GM12875 (cell line): ENCODE data around the gene RPL32.
A peak's percentile ranks its signal among the peaks of the same experiment; 100 is the strongest.
"Not testable (repeated sequence)": the region's sequence is repeated elsewhere in the genome, so short reads cannot be mapped to it uniquely, and the experiment has no call there.

Experiments used
- H3K4me3 ChIP-seq: one replicate; pipeline ENCODE4 v1.5.1; 2011; ENCODE audit warnings: low read depth, low read length, control low read depth
- TF ChIP-seq, protein P1 (sequence below): IDR thresholded peaks from 2 replicates; pipeline ENCODE4 v1.5.1; 2011; ENCODE audit warnings: low read depth, mild to moderate bottlenecking, control low read depth, inconsistent platforms, low read length, moderate library complexity, borderline replicate concordance; ENCODE audit not compliant: insufficient read depth

RPL32 gene

DNA sequence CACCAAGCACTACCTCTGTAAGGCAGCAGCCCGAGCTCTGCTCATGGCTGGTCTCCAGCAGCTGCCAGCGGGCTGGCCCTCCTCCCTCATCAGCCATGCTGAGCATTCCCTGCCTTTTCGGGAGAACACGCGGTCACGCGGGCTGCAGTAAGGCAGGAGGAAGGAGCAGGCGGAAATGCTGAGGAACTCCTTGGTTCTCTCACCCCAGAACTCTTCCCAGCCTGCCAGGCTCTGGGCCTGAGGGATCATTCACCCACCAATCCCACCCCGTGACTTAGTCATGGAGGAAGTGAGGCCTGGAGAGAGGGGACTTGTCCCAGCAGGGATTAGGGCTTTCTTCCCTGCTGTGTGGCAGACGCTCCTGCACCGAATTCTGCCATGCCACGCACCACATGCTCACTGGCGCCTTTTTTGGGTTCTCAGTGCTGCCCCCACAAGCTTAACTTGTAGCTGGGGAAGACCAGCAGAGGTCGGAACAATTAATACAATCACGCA is 42.9 kb upstream of the RPL32 start:
- TF ChIP-seq, protein P1, sequence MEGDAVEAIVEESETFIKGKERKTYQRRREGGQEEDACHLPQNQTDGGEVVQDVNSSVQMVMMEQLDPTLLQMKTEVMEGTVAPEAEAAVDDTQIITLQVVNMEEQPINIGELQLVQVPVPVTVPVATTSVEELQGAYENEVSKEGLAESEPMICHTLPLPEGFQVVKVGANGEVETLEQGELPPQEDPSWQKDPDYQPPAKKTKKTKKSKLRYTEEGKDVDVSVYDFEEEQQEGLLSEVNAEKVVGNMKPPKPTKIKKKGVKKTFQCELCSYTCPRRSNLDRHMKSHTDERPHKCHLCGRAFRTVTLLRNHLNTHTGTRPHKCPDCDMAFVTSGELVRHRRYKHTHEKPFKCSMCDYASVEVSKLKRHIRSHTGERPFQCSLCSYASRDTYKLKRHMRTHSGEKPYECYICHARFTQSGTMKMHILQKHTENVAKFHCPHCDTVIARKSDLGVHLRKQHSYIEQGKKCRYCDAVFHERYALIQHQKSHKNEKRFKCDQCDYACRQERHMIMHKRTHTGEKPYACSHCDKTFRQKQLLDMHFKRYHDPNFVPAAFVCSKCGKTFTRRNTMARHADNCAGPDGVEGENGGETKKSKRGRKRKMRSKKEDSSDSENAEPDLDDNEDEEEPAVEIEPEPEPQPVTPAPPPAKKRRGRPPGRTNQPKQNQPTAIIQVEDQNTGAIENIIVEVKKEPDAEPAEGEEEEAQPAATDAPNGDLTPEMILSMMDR, result no peak
- H3K4me3 ChIP-seq, result no peak overlapping the region

DNA sequence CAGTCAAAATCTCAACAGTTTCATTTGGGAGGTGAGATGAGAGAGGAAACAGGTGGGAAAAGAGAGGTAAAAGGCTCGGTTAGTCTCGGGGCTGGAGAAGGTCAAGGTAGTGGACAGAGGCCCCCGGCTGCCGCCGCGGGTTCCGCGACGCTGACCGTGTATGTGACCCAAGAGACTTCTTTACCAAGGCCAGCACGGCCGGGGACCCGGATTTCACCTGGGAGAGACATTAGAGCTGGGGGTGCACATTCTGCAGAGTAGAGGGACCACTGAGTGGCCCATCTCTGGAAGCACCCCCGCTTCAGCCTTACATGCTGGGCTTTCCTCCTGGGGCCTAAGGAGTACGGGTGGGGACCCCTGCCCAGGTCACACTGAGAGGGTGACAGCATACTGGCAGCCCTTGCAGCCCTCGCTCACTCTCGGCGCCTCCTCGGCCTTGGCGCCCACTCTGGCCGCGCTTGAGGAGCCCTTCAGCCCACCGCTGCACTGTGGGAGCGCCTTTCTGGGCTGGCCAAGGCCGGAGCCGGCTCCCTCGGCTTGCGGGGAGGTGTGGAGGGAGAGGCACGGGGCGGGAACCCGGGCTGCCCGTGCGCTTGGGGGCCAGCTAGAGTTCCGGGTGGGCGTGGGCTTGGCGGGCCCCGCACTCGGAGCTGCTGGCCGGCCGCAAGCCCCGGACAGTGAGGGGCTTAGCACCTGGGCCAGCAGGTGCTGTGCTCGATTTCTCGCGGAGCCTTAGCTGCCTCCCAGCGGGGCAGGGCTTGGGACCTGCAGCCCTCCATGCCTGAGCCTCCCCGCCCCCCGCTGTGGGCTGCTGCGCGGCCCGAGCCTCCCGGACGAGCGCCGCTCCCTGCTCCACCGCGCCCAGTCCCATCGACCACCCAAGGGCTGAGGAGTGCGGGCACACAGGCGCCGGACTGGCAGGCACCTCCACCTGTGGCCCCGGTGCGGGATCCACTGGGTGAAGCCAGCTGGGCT is 41.3 kb upstream of the RPL32 start:
- TF ChIP-seq, protein P1, result no peak
- H3K4me3 ChIP-seq, result no peak overlapping the region

DNA sequence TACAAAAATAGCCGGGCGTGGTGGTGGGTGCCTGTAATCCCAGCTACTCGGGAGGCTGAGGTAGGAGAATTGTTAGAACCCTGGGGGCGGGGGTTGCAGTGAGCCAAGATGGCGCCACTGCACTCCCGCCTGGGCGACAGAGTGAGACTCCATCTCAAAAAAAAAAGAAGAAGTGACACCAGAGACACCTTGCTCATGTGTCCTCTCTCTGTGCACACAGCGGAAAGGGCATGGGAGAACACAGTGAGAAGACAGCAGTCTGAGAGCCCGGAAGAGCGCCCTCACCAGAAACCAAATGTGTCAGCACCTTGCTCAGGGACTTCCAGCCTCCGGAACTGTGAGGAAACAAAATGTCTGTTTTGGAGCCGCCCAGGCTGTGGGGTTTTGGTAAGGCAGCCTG is 40.5 kb upstream of the RPL32 start:
- TF ChIP-seq, protein P1, result peak; percentile 38; the same call in 1 of the 2 replicates
- H3K4me3 ChIP-seq, result not testable (repeated sequence)

DNA sequence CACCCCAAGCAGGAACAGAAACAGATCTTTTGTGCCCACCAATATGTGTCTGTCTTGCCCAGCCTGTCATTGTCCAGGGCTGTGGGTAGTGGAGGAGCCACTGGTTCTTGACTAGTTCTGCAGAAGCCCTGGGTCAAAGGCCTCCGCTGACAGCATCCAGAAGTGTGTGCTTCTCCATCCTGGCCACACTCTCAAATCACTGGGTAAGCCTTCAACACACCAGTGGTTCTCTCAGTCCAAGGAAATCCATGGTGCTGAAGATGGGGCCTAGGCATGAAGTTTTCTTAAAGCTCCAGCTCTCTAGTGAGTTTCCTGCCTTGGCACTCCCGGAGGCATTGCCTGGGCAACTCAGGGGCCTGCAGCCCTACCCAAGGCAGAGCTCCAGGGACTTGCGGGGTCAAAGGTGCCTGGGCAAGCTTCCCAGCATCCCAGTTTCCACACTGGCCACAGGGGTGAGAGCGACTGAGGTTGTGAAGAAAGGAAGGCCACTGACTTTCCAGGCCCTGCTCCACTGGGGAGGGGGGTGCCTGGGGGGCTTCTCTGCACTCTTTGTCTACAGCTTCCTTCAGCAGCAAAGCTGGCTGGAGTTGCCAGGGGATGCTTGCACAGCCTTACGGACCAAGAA is 37.9 kb upstream of the RPL32 start:
- TF ChIP-seq, protein P1, result no peak
- H3K4me3 ChIP-seq, result no peak overlapping the region

DNA sequence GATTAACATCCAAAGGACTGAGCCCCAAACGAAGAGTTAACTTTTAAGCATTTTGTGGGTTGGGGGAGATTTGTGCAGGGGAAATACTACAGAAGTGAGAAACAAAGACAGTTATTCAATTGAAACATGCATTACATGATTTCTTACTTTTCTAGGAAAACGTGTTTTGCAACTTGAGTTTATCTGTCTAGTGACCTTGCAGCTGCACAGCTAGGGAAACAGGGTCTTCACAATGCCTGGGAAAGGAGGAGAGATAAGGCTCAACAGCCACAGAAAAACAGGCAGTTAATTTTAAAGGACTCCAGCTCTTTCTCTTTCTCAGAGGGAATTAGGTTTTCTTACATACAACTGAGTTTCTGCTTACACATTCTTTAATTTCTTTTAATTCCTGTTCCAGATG is 37.4 kb upstream of the RPL32 start:
- H3K4me3 ChIP-seq, result not testable (repeated sequence)

DNA sequence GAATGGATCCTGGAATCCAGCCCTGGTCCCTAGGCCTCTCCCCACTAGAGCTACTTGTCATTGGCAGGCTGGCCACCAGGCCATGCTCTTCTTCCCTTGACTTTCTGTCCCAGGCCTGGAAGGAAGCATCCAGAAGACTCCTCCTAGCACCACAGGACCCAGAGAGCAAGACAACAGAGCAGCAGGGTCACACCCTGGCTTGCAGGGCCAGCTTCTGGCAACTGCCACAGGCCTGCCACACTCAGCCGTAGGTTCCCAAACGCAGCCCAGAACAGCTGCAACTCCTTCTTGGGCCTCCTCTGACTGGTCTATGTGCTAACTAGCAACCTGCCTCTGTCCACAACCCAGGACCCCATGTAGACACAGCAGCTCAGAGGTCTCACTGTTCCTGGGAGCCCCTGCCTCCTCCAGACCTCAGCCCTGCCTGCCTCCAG is 36.8 kb upstream of the RPL32 start:
- TF ChIP-seq, protein P1, result 0 out of 2 replicates have a peak, but pooled peaks have one; percentile 1
- H3K4me3 ChIP-seq, result no peak overlapping the region

DNA sequence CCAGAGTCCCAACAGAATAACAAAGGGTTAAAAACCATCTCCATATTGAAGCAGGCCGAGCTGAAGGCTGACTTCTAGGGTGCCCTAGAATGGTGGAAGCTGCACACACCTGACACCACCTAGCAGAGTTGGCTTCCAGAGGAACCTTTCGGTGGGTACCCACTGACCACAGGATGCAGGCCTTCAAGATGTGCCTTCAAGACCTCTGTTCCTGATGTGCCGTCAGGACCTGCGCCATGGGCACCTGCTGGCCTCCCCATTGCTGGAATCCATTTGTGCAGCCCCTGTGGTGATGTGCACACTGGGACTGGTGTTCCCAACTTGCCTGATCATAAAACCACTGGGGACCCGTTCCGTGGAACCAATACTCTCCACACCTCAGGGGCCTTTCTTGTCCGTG is 35.7 kb upstream of the RPL32 start:
- no peak overlapping the region for H3K4me3 ChIP-seq
- TF ChIP-seq, protein P1, result no peak
